ENCODE measurements around the gene SNAI3. TPM values are rescaled to one million over a fixed set of nuclear protein-coding genes. Genes with fewer than 3 reads are reported as not detected.

Gene SNAI3
- total RNA-seq, 1 experiment from 2014 or later = 2.2 TPM

GRCh38 chr16:88730632-88731607 lies 44.6 kb upstream of the SNAI3 start:
- Histone ChIP-seq H2AFZ (ENCODE audit: low read depth, low read length, poor library complexity, severe bottlenecking) (no peak overlapping the region), H3K36me3 (ENCODE audit: control insufficient read depth in 1 of 2, insufficient read depth in 2 of 2, low read length in 2 of 2) (peaks cover 36 to 66% of the 10 kb centered on the region in 2 experiments; a peak in 3 of 4 replicates), H3K9ac (ENCODE audit: low read length) (no peak overlapping the region), H3K9me3 (ENCODE audit: control insufficient read depth in 1 of 2, insufficient read depth in 1 of 2, low read depth in 1 of 2, low read length in 2 of 2) (no peaks in the 10 kb centered on the region), H3K4me3 (replicated peaks in 1 of 2; ENCODE audit: low read depth in 1 of 2, low read length in 2 of 2) (no peak overlapping the region), H3K9me2 (ENCODE audit: insufficient read depth) (no peaks in the 10 kb centered on the region), H3K79me2 (ENCODE audit: insufficient read depth, low read length) (peaks cover 13% of the 10 kb centered on the region; the same call in 1 of the 2 replicates), H4K20me1 (ENCODE audit: insufficient read depth) (no peaks in the 10 kb centered on the region), H3K27ac (ENCODE audit: low read depth, low read length) (no peak overlapping the region), H3K27me3 (ENCODE audit: insufficient read depth, low read length) (no peaks in the 10 kb centered on the region), H3K4me2 (ENCODE audit: low read length) (no peak overlapping the region), H3K4me1 (ENCODE audit: control insufficient read depth in 1 of 2, insufficient read depth in 2 of 2, low read length in 2 of 2) (no peaks in the 10 kb centered on the region)
- intact Hi-C loops (cut with micrococcal nuclease) = no loop called here
- no peak for ATAC-seq
- TF ChIP-seq JUND (IDR thresholded peaks at IDR 0.05) = no peak
- POLR2A ChIA-PET = interaction anchor here (0.7 kb wide), 1 partner anchor 15 kb away, joined by 3 read pairs; no protein-coding TSS in a partner anchor
- BruUV-seq (replicated peaks) = no TSS peak
- DNase-seq (ENCODE audit: low read depth, low spot score) = no peak
- RAD21 ChIA-PET (ENCODE audit: low non-redundant PET in 1 of 2, low total read pairs in 2 of 2, uncharacterized antibody in 2 of 2, unreplicated experiment in 2 of 2) = no interaction called here
- CTCF ChIA-PET = no interaction called here

- intact Hi-C loops (cut with micrococcal nuclease) = no loop called here
- Histone ChIP-seq H4K20me1 (ENCODE audit: insufficient read depth) (no peaks in the 10 kb centered on the region), H3K9ac (ENCODE audit: low read length) (no peak overlapping the region), H3K36me3 (ENCODE audit: control insufficient read depth in 1 of 2, insufficient read depth in 2 of 2, low read length in 2 of 2) (peaks cover 36 to 71% of the 10 kb centered on the region in 2 experiments; a peak in 3 of 4 replicates), H2AFZ (ENCODE audit: low read depth, low read length, poor library complexity, severe bottlenecking) (no peak overlapping the region), H3K79me2 (ENCODE audit: insufficient read depth, low read length) (peaks cover 8% of the 10 kb centered on the region; the same call in 1 of the 2 replicates), H3K9me2 (ENCODE audit: insufficient read depth) (no peaks in the 10 kb centered on the region), H3K27ac (ENCODE audit: low read depth, low read length) (no peak overlapping the region), H3K4me3 (replicated peaks in 1 of 2; ENCODE audit: low read depth in 1 of 2, low read length in 2 of 2) (no peak overlapping the region), H3K27me3 (ENCODE audit: insufficient read depth, low read length) (no peaks in the 10 kb centered on the region), H3K4me2 (ENCODE audit: low read length) (no peak overlapping the region), H3K4me1 (ENCODE audit: control insufficient read depth in 1 of 2, insufficient read depth in 2 of 2, low read length in 2 of 2) (no peaks in the 10 kb centered on the region), H3K9me3 (ENCODE audit: control insufficient read depth in 1 of 2, insufficient read depth in 1 of 2, low read depth in 1 of 2, low read length in 2 of 2) (no peaks in the 10 kb centered on the region)
- ChIA-PET RAD21 (ENCODE audit: low non-redundant PET in 1 of 2, low total read pairs in 2 of 2, uncharacterized antibody in 2 of 2, unreplicated experiment in 2 of 2) (no interaction called here), CTCF (no interaction called here), POLR2A (no interaction called here)
- no peak for ATAC-seq
- DNase-seq (ENCODE audit: low read depth, low spot score) = no peak
- TF ChIP-seq REST (IDR thresholded peaks at IDR 0.05; ENCODE audit: low read depth) = no peak
- no peak for TF ChIP-seq TCF7L2 (IDR thresholded peaks at IDR 0.05; ENCODE audit: borderline replicate concordance, extremely low read depth, insufficient read depth, insufficient read length)
- TF ChIP-seq ATF3 (IDR thresholded peaks at IDR 0.05) = no peak
- no peak for TF ChIP-seq CEBPB (IDR thresholded peaks at IDR 0.05; ENCODE audit: low read depth)
- TF ChIP-seq RAD21 (IDR thresholded peaks at IDR 0.05; ENCODE audit: low read depth) = no peak
- BruUV-seq (replicated peaks) = no TSS peak
These were observed 41.6 kb upstream of the SNAI3 start for GRCh38 chr16:88727871-88728270.
